Measurements from ENCODE around the gene ARHGAP15.

The ARHGAP15 gene

DNA sequence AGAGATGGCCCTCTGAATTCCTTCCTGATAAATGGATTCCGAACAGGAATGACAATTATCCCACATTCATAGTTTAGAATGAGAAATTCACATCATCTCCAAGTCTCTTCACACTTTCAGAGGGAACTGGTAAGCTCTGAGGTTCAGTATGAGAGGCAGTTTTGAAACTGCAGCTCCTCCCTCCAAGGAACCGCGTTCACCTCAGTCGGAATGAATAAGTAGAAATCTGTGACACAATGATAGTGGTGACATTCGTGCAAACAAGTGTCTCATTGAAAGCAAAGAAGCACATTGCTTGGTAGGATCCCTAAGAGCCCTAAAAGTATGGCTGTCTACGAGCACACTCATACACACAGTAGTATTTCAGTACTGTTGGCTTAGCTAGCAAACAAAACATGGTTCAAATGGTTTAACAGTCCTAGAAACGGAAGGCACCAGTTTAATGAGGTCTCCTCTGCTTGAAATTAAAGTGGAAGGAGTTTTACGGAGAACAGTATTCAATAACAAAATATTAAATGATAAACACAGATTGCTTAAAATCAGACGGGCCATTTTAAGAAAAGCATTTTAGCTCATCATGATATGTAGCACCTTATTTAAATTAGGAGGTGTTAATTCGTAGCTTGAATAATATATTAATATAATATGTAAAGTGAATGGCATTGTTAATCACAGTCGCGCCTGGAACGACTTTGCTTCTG lies 225.0 kb downstream of the ARHGAP15 start:
- no peak for DNase-seq

DNA sequence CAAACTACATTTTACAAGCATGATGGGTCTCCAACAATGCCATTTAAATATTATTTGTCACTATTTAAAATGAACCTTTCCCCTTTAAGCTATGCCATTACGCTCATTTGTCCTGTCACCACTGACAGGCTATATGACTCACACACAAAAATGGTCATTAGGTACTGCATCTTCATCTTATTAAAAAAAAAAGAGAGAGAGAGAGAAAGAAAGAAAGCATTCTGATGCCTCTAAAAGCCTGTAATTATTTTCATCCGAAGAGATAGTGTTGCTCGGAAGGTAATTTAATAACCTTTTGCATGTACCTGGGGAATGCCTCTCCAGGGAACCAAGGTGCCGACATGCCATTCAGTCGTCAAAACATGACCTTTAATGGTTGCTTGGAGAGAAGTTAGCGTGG lies 226.7 kb downstream of the ARHGAP15 start:
- DNase-seq = no peak

DNA sequence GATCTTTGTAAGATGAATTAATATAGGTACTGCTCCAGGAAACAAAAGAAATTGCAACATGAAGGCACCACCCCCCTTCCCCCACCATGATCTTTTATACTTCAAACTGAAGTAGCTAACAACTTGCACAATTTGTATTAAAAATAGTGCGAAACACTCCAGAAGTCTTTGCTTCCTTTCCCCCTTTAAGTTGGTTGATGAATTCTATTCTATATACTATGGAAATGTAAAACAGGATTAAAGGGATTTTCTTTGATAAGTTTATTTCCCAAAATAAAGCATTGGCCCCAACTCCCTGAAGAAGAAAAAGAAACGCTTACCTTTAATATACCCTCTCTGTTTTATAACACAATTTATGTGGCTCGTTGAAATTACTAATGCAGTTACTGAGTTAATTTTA lies 227.1 kb downstream of the ARHGAP15 start:
- DNase-seq = no peak

GRCh38 chr2:143356736-143357446 lies 227.7 kb downstream of the ARHGAP15 start:
- no peak for DNase-seq

DNA sequence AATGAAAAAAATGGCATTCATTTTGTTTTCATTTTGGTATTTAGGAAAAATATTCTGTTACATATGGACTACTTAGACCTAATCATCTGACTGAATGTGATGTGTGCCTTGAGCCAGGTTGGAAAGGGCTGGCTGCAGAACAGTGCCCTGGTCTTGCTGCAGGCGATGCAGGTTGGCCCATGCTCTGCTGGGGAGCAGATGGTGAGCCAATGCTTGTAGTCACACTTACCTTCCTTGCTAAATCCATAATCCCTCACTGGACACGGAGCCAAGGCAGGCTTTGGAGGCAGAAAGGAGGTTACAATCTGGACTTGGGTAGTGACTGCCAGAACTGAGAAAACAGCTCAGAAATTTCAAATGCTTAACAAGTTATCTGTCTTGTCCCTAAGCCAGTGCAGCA lies 228.7 kb downstream of the ARHGAP15 start:
- DNase-seq = no peak

- DNase-seq = no peak
These were observed 232.1 kb downstream of the ARHGAP15 start for GRCh38 chr2:143361346-143361745.

DNA sequence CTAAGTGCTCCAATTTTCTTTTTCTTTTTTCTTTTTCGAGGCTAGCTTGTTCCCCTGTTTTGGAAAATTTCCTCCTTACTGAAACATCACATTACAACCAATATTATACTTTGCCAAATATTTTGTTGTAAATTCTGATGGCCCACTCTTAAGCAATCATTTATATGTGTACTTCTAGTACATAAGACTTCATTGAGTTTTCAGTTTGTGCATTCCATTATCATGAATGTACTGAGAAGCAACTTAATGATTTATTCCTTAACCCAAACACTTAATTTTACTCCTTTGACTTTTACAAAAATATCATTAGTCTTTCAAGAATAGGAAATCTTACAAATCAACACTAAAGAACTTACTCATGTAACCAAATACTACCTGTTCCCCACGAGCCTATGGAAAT lies 242.4 kb downstream of the ARHGAP15 start:
- DNase-seq = no peak

DNA sequence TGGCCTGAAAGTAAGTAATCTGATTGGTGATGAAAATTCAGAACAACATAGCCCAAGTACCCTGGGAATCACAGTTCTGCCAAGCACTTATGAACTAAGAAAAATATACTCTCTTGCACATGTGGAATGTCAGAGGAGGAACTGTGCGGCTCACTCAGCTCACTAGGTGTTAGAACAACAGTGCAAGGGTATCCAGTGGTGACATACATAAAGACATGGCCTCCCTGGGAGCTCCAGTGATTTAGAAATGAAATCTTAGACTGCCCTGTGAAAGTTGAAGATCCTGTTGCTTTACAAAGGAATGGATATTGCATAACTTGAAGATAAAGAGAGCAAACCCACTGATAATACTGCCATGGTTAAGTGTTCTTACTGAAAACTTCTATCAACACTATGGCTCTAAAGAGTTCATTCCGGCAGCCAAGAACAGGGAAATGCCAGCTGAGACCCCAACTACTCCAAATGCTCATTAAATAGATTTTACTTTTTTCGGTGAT lies 246.2 kb downstream of the ARHGAP15 start:
- no peak for DNase-seq

- no peak for DNase-seq
These were observed 249.8 kb downstream of the ARHGAP15 start for GRCh38 chr2:143378996-143379395.

- no peak for DNase-seq
These were observed 250.7 kb downstream of the ARHGAP15 start for GRCh38 chr2:143379955-143380354.

GRCh38 chr2:143382573-143382972 lies 253.4 kb downstream of the ARHGAP15 start:
- no peak for DNase-seq

GRCh38 chr2:143383016-143383415 lies 253.8 kb downstream of the ARHGAP15 start:
- DNase-seq = no peak

GRCh38 chr2:143384111-143384510 lies 254.9 kb downstream of the ARHGAP15 start:
- no peak for DNase-seq

DNA sequence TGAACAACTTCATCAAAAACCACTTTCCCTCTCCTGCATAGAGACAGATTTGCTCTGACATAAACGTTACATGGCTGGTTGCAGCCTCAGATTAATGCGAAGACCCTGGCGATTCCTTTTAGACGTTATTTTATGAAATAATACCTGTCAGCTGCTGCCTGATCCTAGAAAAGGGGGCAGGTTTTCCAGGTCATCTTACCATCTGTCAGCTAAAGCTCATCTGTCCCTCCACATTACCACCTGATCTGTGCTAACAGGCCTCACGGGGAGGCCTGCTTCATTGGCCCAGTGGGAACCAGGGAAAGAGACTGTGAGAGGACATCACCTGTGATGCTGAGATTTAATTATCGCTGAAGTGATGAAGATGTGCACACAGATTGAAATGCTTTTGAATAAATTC lies 261.0 kb downstream of the ARHGAP15 start:
- no peak for DNase-seq

DNA sequence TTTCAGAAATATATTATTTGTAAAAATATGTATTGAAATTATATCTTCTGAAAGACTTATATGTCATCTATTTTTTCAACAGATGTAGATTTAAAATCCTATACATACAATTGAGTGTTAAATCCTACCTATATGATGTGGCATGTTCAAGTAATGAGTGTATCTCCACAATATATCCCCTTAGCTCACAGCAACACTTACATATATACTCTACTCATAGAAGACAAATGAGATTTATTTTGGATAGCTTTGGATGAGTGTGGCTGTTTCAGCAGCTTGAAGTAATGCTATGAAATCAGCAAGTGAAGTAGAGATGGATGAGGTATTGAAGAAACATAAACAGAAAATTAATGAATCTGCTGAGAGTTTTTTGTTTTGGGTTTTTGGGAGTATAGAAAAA lies 263.1 kb downstream of the ARHGAP15 start:
- DNase-seq = no peak

GRCh38 chr2:143394062-143394461 lies 264.8 kb downstream of the ARHGAP15 start:
- DNase-seq = no peak

DNA sequence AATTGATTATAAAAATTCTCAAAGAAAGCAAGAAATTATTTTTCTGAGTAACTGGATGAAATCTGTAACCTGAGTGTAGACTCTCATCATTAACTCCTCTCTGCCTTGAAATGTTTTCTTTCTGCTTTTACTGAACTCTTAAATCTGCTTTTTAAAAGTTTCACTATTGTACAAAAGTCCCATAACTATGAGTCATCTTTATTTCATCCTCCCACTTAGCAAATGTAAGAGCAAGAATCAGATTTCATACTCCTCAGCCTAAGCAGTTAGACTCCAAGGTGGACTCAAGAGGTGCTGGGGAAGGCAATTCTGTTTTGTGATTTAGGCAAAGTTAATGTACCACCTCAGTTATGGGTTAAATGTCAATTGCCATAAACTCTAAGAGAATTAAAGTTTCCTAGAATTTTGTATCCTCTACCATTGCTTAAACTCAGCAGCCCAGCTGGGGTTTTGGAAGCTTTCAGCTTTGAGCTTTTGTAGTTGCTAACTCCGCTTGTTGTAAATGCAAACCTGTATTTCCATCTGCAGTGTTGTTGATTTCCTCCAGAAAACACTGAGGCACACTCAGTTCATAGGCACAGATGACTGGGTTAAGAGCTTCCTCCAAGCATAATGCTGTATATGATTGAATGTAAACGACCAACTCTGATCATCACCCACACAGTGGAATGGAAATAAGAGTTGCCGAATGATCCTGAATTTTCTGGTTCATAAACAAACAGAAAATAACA lies 268.8 kb downstream of the ARHGAP15 start:
- DNase-seq = no peak

DNA sequence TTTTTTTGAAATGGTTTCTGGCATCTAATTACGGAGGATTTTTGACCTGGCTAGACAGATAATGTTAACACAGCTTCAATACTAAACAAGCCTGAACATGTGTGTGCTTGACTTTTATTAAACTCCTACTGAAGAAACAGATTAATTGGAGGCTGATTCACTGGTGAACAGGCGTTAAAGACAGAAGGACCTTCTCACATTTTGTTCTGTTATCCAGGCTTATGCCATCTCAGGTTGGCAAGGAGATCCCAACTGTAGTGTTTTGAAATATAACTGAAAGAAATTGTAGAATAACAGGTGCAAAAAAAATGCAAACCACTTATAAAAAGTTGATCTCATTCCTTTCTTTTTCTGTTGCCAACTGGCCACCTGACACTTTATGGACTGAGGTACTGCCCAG lies 269.6 kb downstream of the ARHGAP15 start:
- no peak for DNase-seq

DNA sequence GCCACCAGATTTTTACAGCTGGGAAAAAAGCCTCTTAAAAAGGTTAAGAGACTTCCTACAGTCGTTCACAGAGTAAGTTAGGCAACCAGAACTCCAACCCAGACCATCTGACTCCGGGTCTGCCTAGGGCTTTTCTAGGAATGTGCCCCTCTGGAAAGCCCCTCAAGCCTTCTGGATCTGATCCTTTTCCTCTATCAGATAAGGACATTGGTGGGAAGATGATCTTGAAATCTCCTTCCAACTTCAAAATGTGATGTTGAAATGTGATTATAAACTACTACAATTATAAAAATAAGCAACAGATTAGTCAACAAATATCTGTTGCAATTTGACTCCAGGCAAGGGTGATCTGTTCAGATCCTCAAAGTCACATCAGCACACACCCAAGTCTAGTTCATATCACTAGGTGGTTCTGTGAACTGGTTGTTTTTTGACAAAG lies 270.4 kb downstream of the ARHGAP15 start:
- no peak for DNase-seq

GRCh38 chr2:143401861-143402260 lies 272.6 kb downstream of the ARHGAP15 start:
- no peak for DNase-seq

GRCh38 chr2:143402451-143402850 lies 273.2 kb downstream of the ARHGAP15 start:
- no peak for DNase-seq

GRCh38 chr2:143410082-143410897 lies 281.1 kb downstream of the ARHGAP15 start:
- DNase-seq = no peak

DNA sequence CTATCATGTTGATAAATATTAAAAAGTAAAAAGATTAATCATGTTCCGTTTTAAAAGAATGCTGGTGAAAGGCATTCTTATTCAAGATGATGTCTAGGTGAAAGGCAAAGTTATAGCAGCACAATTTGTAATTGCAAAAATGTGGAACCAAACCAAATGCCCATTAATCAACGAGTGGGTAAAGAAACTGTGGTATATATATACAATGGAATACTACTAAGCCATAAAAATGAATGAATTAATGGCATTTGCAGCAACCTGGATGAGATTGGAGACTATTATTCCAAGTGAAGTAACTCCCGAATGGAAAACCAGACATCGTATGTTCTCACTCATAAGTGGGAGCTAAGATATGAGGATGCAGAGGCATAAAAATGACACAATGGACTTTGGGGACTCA lies 286.4 kb downstream of the ARHGAP15 start:
- DNase-seq = no peak

All from hematopoietic multipotent progenitor cell treated with erythropoietin and hydrocortisone succinate and interleukin-3 and kit ligand, for 6 days (in vitro differentiated cells).